ENCODE results near the gene COPG2.
"Not testable (repeated sequence)": the region's sequence is repeated elsewhere in the genome, so short reads cannot be mapped to it uniquely, and the experiment has no call there.

DNA sequence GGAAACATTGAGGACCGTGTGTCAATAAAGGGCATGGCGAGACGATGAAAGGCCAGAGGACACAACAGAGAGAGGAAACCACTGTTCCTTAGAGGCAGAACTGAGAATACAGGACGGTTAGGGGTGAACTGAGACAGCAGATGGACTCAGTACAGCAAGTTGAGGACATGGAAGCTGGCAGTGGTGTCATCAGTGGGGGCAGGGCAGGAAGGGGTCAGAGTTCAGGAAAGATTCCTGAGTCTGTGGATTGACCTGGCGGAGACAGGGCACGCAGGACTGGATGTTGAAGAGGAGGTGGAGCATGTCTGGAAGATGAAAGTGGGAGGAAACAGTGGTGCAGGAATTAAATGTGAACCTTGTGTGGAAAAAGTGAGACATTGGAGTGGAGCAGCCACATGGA lies 130.7 kb downstream of the COPG2 start:
- not testable (repeated sequence) for TF ChIP-seq EP300 (conservative IDR thresholded peaks at IDR 0.05; ENCODE audit: poor library complexity, severe bottlenecking); EZH2 (IDR thresholded peaks at IDR 0.05; ENCODE audit: borderline replicate concordance, insufficient read depth, low read length, poor library complexity, severe bottlenecking)
- TF ChIP-seq, protein P1, sequence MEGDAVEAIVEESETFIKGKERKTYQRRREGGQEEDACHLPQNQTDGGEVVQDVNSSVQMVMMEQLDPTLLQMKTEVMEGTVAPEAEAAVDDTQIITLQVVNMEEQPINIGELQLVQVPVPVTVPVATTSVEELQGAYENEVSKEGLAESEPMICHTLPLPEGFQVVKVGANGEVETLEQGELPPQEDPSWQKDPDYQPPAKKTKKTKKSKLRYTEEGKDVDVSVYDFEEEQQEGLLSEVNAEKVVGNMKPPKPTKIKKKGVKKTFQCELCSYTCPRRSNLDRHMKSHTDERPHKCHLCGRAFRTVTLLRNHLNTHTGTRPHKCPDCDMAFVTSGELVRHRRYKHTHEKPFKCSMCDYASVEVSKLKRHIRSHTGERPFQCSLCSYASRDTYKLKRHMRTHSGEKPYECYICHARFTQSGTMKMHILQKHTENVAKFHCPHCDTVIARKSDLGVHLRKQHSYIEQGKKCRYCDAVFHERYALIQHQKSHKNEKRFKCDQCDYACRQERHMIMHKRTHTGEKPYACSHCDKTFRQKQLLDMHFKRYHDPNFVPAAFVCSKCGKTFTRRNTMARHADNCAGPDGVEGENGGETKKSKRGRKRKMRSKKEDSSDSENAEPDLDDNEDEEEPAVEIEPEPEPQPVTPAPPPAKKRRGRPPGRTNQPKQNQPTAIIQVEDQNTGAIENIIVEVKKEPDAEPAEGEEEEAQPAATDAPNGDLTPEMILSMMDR (IDR thresholded peaks at IDR 0.05; ENCODE audit: poor library complexity, severe bottlenecking), result not testable (repeated sequence)
